ENCODE data around the gene TIMM22. TPM values are rescaled to one million over a fixed set of nuclear protein-coding genes. Genes with fewer than 3 reads are reported as not detected.
"Not testable (repeated sequence)": the region's sequence is repeated elsewhere in the genome, so short reads cannot be mapped to it uniquely, and the experiment has no call there.

TIMM22 gene
- polyA plus RNA-seq, 2 of the 4 experiments (the other 2 are of a cell fraction): 15.8 to 21.3 TPM

DNA sequence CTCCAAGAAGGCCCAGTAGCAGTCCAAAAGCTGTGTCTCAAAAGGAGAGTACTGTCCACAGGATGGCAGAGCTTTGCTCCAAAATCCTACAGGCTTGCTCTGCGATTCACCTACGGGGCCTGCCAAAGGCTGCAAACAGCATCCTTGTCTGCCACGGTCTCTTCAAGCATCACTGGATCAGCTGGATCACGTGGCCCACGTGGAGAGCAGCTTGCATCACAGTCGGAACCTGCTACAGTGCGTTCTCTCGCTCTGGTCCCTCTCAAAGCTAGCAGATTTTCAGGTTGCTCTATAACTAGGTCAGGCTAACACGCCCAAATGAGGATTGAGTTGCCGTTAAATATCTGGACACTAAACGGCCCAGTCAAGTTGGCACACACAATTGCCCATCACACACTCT, 8.4 kb upstream of the TIMM22 start (continued):
- TF ChIP-seq NFE2L2 (conservative IDR thresholded peaks at IDR 0.05; ENCODE audit: low read length) (no peak), GATA3 (IDR thresholded peaks at IDR 0.05; ENCODE audit: borderline replicate concordance) (no peak), ZSCAN20 (CRISPR knock-in tag; IDR thresholded peaks at IDR 0.05) (no peak)

- TF ChIP-seq BHLHE40 (IDR thresholded peaks at IDR 0.05; ENCODE audit: low read depth, low read length) (no peak), HDAC2 (IDR thresholded peaks at IDR 0.05) (no peak), NFE2L2 (conservative IDR thresholded peaks at IDR 0.05; ENCODE audit: low read length) (no peak), HOXA7 (CRISPR knock-in tag; IDR thresholded peaks at IDR 0.05) (no peak), USF2 (IDR thresholded peaks at IDR 0.05) (no peak), ZFP36 (IDR thresholded peaks at IDR 0.05; ENCODE audit: borderline replicate concordance, partially characterized antibody) (no peak), RARB (CRISPR knock-in tag; IDR thresholded peaks at IDR 0.05) (no peak), ZNF302 (CRISPR knock-in tag; IDR thresholded peaks at IDR 0.05) (no peak), KDM5A (IDR thresholded peaks at IDR 0.05) (no peak), RAD21 (conservative IDR thresholded peaks at IDR 0.05 in 1 of 2, IDR thresholded peaks at IDR 0.05 in 1 of 2) (no peak), PBX3 (IDR thresholded peaks at IDR 0.05) (no peak), EP300 (IDR thresholded peaks at IDR 0.05) (no peak), ESRRA (IDR thresholded peaks at IDR 0.05; ENCODE audit: borderline replicate concordance, low read length) (no peak), ATOH8 (CRISPR knock-in tag; IDR thresholded peaks at IDR 0.05; ENCODE audit: low read depth) (no peak), GATA3 (IDR thresholded peaks at IDR 0.05; ENCODE audit: borderline replicate concordance) (no peak), CHD2 (IDR thresholded peaks at IDR 0.05; ENCODE audit: low read length, partially characterized antibody) (no peak), FOSB (CRISPR knock-in tag; IDR thresholded peaks at IDR 0.05) (no peak)
- ATAC-seq (no peak), FAIRE-seq (no peak), DNase-seq (ENCODE audit: low read depth in 1 of 2, low spot score in 1 of 2) (no peak)
- ChIA-PET CTCF (interaction anchor here (1.2 to 2.0 kb wide), 6 partner anchors 8 to 581 kb away, joined by 3 to 14 read pairs (median 4); no protein-coding TSS in a partner anchor), POLR2A (no interaction called here)
- H3K9me3 ChIP-seq: peaks cover 9% of the 10 kb centered on the region
- H3K4me3 ChIP-seq: no peak overlapping the region
- no peak overlapping the region for H3K27ac ChIP-seq
- WGBS (ENCODE audit: missing lambda C conversion rate): 71% methylated on average over 13 of the region's 13 CpGs
- no peak overlapping the region for H3K4me2 ChIP-seq
- peaks cover 13% of the 10 kb centered on the region for H3K4me1 ChIP-seq
Measured at GRCh38 chr17:992933-993332, 4.0 kb upstream of the TIMM22 start.

- WGBS (ENCODE audit: missing lambda C conversion rate): 39% methylated on average over 8 of the region's 8 CpGs
- H3K27ac ChIP-seq; ATAC-seq; DNase-seq (ENCODE audit: low read depth in 1 of 2, low spot score in 1 of 2); H3K4me3 ChIP-seq; H3K9me3 ChIP-seq; FAIRE-seq; POLR2A ChIA-PET: not testable (repeated sequence)
- H3K4me1 ChIP-seq: peaks cover 24% of the 10 kb centered on the region
- CTCF ChIA-PET: interaction anchor here (0.8 to 8.3 kb wide), 12 partner anchors 12 to 851 kb away, joined by 3 to 121 read pairs (median 13); partner anchors contain the start of genes GEMIN4 and NXN
- 0 out of 3 replicates have a peak overlapping the region, but pooled peaks have one; percentile 4 for H3K4me2 ChIP-seq
Measured at GRCh38 chr17:995324-995723, 1.6 kb upstream of the TIMM22 start.

DNA sequence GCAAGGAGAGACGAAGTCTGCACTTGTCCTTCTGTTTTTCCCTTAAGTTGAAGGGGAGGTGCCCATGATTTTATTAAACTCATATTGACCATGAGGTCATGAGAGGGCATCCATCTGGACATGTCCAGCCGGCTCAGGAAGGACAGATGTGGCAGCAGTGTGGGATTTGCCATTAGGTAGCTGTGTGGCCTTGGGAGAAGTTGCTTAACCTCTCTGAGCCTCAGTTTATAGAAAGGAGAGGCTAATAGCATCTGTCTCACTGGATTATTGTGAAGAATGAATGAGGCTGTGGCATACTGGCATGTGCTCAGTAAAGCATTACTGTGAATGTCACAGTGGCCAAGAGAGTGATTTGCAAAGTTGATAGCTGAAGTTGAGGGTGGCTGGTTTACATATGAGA, 1.2 kb downstream of the TIMM22 start:
- WGBS (ENCODE audit: missing lambda C conversion rate): 50% methylated on average over 2 of the region's 2 CpGs
- Histone ChIP-seq H3K4me2 (peak overlapping the region; percentile 76), H3K4me1 (peaks cover 24% of the 10 kb centered on the region), H3K27ac (peak overlapping the region in 1 of 2 experiments; percentile 93; a peak in 1 of 6 replicates), H3K4me3 (peak overlapping the region; percentile 88), H3K9me3 (peaks cover 9% of the 10 kb centered on the region)
- CTCF ChIA-PET: interaction anchor here (1.4 to 8.3 kb wide), 9 partner anchors 15 to 590 kb away, joined by 3 to 121 read pairs (median 15); partner anchors contain the start of gene NXN
- POLR2A ChIA-PET: no interaction called here
- ATAC-seq (no peak), FAIRE-seq (no peak), DNase-seq (ENCODE audit: low read depth in 1 of 2, low spot score in 1 of 2) (no peak)
- TF ChIP-seq CEBPB (IDR thresholded peaks at IDR 0.05) (no peak), POLR2AphosphoS2 (conservative IDR thresholded peaks at IDR 0.05; ENCODE audit: low read length) (no peak), NR3C1 (IDR thresholded peaks at IDR 0.05) (no peak), NFE2L2 (conservative IDR thresholded peaks at IDR 0.05; ENCODE audit: low read length) (no peak), GATA3 (IDR thresholded peaks at IDR 0.05; ENCODE audit: borderline replicate concordance) (no peak), RNF2 (IDR thresholded peaks at IDR 0.05; ENCODE audit: borderline replicate concordance, low read depth) (no peak), TP53 (CRISPR knock-in tag; IDR thresholded peaks at IDR 0.05) (no peak), RARB (CRISPR knock-in tag; IDR thresholded peaks at IDR 0.05) (no peak), RCOR1 (IDR thresholded peaks at IDR 0.05; ENCODE audit: low read depth, low read length) (no peak), JUN (IDR thresholded peaks at IDR 0.05) (0 out of 5 replicates have a peak, but pooled peaks of 1 of the 2 experiments have one; percentile 35), POLR2A (IDR thresholded peaks at IDR 0.05; ENCODE audit: low read length) (no peak), ZNF302 (CRISPR knock-in tag; IDR thresholded peaks at IDR 0.05) (no peak)
- TF ChIP-seq, protein P1, sequence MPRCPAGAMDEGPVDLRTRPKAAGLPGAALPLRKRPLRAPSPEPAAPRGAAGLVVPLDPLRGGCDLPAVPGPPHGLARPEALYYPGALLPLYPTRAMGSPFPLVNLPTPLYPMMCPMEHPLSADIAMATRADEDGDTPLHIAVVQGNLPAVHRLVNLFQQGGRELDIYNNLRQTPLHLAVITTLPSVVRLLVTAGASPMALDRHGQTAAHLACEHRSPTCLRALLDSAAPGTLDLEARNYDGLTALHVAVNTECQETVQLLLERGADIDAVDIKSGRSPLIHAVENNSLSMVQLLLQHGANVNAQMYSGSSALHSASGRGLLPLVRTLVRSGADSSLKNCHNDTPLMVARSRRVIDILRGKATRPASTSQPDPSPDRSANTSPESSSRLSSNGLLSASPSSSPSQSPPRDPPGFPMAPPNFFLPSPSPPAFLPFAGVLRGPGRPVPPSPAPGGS (IDR thresholded peaks at IDR 0.05): no peak
- TF ChIP-seq, protein P2, sequence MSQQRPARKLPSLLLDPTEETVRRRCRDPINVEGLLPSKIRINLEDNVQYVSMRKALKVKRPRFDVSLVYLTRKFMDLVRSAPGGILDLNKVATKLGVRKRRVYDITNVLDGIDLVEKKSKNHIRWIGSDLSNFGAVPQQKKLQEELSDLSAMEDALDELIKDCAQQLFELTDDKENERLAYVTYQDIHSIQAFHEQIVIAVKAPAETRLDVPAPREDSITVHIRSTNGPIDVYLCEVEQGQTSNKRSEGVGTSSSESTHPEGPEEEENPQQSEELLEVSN (IDR thresholded peaks at IDR 0.05; ENCODE audit: borderline replicate concordance, low read depth): no peak
- TF ChIP-seq, protein P3, sequence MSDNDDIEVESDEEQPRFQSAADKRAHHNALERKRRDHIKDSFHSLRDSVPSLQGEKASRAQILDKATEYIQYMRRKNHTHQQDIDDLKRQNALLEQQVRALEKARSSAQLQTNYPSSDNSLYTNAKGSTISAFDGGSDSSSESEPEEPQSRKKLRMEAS (IDR thresholded peaks at IDR 0.05): 0 out of 2 replicates have a peak, but pooled peaks have one; percentile 20
